Measurements from ENCODE around the gene ZNF789. TPM values are rescaled to one million over a fixed set of nuclear protein-coding genes. Genes with fewer than 3 reads are reported as not detected.

ZNF789 gene
- total RNA-seq, 1 donor from 2014 or later, result 38.3 TPM

DNA sequence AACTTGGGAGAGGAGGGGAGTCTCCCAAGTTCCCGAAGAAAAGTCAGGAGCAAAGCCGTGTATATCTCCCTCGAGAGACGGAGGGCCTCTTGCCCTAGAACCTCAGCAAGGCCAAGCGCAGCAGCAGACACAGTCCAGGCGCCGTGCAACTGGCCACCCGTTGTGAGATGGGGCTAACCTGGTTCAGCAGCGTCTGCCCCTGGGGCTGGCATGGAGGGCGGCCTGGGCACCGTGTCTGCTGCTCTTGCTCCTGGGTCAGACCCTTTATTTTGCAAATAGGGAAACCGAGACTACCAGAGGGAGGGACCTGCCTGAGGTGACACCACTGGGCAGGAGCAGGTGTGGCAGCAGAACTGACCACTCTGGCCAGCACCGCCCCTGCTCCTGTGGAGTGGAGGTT is 20.1 kb upstream of the ZNF789 start:
- TF ChIP-seq, protein P1, sequence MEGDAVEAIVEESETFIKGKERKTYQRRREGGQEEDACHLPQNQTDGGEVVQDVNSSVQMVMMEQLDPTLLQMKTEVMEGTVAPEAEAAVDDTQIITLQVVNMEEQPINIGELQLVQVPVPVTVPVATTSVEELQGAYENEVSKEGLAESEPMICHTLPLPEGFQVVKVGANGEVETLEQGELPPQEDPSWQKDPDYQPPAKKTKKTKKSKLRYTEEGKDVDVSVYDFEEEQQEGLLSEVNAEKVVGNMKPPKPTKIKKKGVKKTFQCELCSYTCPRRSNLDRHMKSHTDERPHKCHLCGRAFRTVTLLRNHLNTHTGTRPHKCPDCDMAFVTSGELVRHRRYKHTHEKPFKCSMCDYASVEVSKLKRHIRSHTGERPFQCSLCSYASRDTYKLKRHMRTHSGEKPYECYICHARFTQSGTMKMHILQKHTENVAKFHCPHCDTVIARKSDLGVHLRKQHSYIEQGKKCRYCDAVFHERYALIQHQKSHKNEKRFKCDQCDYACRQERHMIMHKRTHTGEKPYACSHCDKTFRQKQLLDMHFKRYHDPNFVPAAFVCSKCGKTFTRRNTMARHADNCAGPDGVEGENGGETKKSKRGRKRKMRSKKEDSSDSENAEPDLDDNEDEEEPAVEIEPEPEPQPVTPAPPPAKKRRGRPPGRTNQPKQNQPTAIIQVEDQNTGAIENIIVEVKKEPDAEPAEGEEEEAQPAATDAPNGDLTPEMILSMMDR (IDR thresholded peaks at IDR 0.05), result no peak
- Mint-ChIP-seq H3K36me3 (ENCODE audit: low read depth) (peaks cover 90% of the 10 kb centered on the region), H3K4me1 (no peaks in the 10 kb centered on the region), H3K4me3 (no peak overlapping the region), H3K27ac (no peak overlapping the region), H3K9me3 (no peaks in the 10 kb centered on the region), H3K27me3 (no peaks in the 10 kb centered on the region)
- DNase-seq, result no peak
- ChIA-PET POLR2A (no interaction called here), CTCF (no interaction called here)
- no peak for ATAC-seq (ENCODE audit: low read depth)
- intact Hi-C loops (cut with micrococcal nuclease), result no loop called here

DNA sequence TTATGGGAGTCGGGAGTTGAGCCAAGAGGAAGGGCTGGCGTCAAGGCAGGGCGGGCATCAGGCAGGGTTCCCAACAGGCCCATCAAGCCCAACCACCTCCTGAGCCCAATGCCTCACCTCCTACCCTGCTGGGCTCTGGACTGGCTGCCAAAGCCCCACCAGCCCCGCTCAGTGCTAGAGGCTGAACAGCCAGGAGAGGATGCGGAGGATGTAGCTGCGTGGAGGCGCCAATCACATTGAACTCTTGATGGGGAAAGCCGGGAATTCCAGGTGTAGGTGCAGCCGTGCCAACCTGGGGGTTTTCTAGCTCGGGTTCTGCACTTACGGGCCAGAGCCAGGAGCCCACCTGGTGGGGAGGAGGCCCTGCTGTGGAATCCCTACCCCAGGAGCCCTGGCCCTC is 19.6 kb upstream of the ZNF789 start:
- Mint-ChIP-seq H3K4me3 (no peak overlapping the region), H3K9me3 (no peaks in the 10 kb centered on the region), H3K27me3 (no peaks in the 10 kb centered on the region), H3K4me1 (no peaks in the 10 kb centered on the region), H3K36me3 (ENCODE audit: low read depth) (peaks cover 90% of the 10 kb centered on the region), H3K27ac (no peak overlapping the region)
- intact Hi-C loops (cut with micrococcal nuclease), result no loop called here
- no peak for ATAC-seq (ENCODE audit: low read depth)
- CTCF ChIA-PET, result no interaction called here
- no peak for DNase-seq
- TF ChIP-seq, protein P1 (IDR thresholded peaks at IDR 0.05), result no peak
- POLR2A ChIA-PET, result interaction anchor here (0.6 kb wide), 1 partner anchor 1927 kb away, joined by 6 read pairs; no protein-coding TSS in a partner anchor

DNA sequence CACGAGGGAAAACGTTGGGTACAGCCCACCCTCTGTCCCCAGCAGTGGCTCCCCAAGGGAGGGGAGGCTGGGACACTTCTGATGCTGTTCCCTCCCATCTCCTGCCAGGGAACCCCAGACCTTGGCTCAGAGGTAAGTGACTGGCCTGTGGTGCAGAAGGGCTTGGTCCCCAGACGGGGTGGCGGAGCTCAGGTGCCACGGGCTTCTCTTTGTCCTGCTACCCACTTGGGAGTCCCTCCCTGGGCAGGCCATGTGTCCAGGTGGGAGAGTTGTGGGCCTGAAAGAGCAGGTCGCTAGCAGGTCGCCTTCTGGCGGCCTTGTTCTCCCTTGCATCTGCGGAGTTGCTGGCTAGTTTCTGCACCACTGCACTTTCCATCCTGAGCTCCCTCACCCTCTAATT is 16.8 kb upstream of the ZNF789 start:
- no peak for ATAC-seq (ENCODE audit: low read depth)
- no peak for DNase-seq
- TF ChIP-seq, protein P1 (IDR thresholded peaks at IDR 0.05), result no peak
- Mint-ChIP-seq H3K36me3 (ENCODE audit: low read depth) (peaks cover 94% of the 10 kb centered on the region), H3K27ac (no peak overlapping the region), H3K4me3 (no peak overlapping the region), H3K4me1 (peaks cover 10% of the 10 kb centered on the region), H3K9me3 (no peaks in the 10 kb centered on the region), H3K27me3 (no peaks in the 10 kb centered on the region)
- ChIA-PET POLR2A (interaction anchor here (0.6 kb wide), 1 partner anchor 10 kb away, joined by 4 read pairs; no protein-coding TSS in a partner anchor), CTCF (no interaction called here)
- intact Hi-C loops (cut with micrococcal nuclease), result no loop called here

DNA sequence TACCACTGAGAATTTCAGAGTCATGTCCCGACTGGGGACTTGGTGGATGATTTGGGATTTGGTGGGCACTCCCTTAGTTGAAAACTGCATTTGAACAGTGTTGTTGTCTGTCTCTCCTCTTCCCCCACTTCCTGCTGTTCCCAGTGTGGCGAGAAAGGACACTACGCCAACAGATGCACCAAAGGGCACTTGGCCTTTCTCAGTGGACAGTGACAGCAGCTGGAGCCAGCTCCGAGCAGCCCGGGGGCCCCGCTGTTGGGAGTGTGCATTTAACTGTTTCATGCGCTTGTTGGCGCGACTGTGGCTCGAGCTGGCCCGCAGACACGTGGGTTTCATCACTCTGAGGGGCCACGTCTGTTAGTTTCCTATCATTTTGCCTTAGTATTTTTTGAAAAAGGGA is 16.4 kb upstream of the ZNF789 start:
- Mint-ChIP-seq H3K27ac (no peak overlapping the region), H3K4me1 (peaks cover 11% of the 10 kb centered on the region), H3K27me3 (no peaks in the 10 kb centered on the region), H3K4me3 (no peak overlapping the region), H3K9me3 (no peaks in the 10 kb centered on the region), H3K36me3 (ENCODE audit: low read depth) (peaks cover 89% of the 10 kb centered on the region)
- DNase-seq, result no peak
- intact Hi-C loops (cut with micrococcal nuclease), result no loop called here
- ChIA-PET POLR2A (no interaction called here), CTCF (no interaction called here)
- ATAC-seq (ENCODE audit: low read depth), result no peak
- TF ChIP-seq, protein P1 (IDR thresholded peaks at IDR 0.05), result no peak

DNA sequence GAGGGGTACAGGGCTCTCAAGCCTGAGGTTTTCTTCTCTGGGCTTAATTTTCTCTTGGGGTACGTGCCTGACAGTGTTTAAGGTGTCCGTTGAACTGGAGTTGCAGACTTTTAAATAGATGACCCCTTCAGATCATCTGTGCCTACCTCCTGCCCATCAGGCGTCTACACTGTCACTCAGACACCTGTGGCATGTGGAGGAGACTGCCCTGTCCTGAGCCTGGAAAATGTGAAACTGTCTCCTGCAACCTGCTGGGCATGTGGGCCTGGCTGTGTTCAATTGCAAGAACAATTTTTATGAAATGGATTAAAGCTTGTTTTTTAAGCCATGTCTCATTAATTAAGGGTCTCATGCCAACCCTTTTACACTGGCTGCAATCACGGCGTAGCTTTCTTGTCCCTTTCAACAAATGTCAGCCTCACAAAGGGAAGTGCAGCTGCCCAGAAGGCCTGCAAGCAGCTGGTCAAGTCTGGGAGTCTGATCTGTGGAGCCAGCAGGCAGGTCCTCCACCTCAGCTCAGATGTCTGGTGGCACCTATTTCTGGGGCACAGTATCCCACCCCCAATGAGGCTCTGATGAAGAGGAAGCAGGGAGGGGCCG is 15.5 kb upstream of the ZNF789 start:
- POLR2A ChIA-PET, result no interaction called here
- H3K9me3 Mint-ChIP-seq, result no peaks in the 10 kb centered on the region
- DNase-seq (no peak), ATAC-seq (ENCODE audit: low read depth) (no peak)
- peaks cover 85% of the 10 kb centered on the region for H3K36me3 Mint-ChIP-seq (ENCODE audit: low read depth)
- intact Hi-C loops (cut with micrococcal nuclease), result no loop called here
- H3K27ac Mint-ChIP-seq, result no peak overlapping the region
- no peaks in the 10 kb centered on the region for H3K27me3 Mint-ChIP-seq
- CTCF ChIA-PET, result interaction anchor here (0.6 kb wide), 1 partner anchor 598 kb away, joined by 4 read pairs; no protein-coding TSS in a partner anchor
- H3K4me1 Mint-ChIP-seq, result peaks cover 11% of the 10 kb centered on the region
- H3K4me3 Mint-ChIP-seq, result no peak overlapping the region
- TF ChIP-seq, protein P1 (IDR thresholded peaks at IDR 0.05), result no peak
